ENCODE data around the gene NPM3. TPM values are rescaled to one million over a fixed set of nuclear protein-coding genes. Genes with fewer than 3 reads are reported as not detected.

Gene NPM3
- total RNA-seq, 1 donor from 2014 or later = 35.1 TPM

- no peak for DNase-seq
Measured at GRCh38 chr10:101774589-101775272, 8.5 kb downstream of the NPM3 start.

- DNase-seq = no peak
Measured at GRCh38 chr10:101773923-101774588, 9.2 kb downstream of the NPM3 start.

GRCh38 chr10:101772895-101773761 is 10.1 kb downstream of the NPM3 start:
- no peak for DNase-seq

GRCh38 chr10:101772017-101772894 is 11.0 kb downstream of the NPM3 start:
- DNase-seq = no peak

GRCh38 chr10:101771380-101771779 is 11.9 kb downstream of the NPM3 start:
- no peak for DNase-seq

GRCh38 chr10:101770331-101771215 is 12.7 kb downstream of the NPM3 start:
- DNase-seq = no peak

GRCh38 chr10:101769541-101770180 is 13.6 kb downstream of the NPM3 start:
- DNase-seq = no peak

GRCh38 chr10:101768791-101769170 is 14.5 kb downstream of the NPM3 start:
- DNase-seq = no peak

GRCh38 chr10:101767966-101768790 is 15.1 kb downstream of the NPM3 start:
- DNase-seq = no peak

- no peak for DNase-seq
Measured at GRCh38 chr10:101767600-101767945, 15.7 kb downstream of the NPM3 start.

GRCh38 chr10:101766753-101767599 is 16.3 kb downstream of the NPM3 start:
- no peak for DNase-seq

GRCh38 chr10:101766306-101766705 is 16.9 kb downstream of the NPM3 start:
- no peak for DNase-seq

- no peak for DNase-seq
Measured at GRCh38 chr10:101763141-101763846, 20.0 kb downstream of the NPM3 start.

- no peak for DNase-seq
Measured at GRCh38 chr10:101762736-101763135, 20.5 kb downstream of the NPM3 start.

- DNase-seq = no peak
Measured at GRCh38 chr10:101761226-101761625, 22.0 kb downstream of the NPM3 start.

GRCh38 chr10:101760510-101760909 is 22.7 kb downstream of the NPM3 start:
- no peak for DNase-seq

- DNase-seq = no peak
Measured at GRCh38 chr10:101759309-101760247, 23.7 kb downstream of the NPM3 start.

All from skin of body (tissue), 2 donors.